COR-L47 (cell line): ENCODE data around the gene CLCA1.
A peak's percentile ranks its signal among the peaks of the same experiment; 100 is the strongest.

ENCODE experiments used
- DNase-seq: peaks from one replicate; lab custom pipeline; 2025; lab: John Stamatoyannopoulos, UW

The CLCA1 gene

DNA sequence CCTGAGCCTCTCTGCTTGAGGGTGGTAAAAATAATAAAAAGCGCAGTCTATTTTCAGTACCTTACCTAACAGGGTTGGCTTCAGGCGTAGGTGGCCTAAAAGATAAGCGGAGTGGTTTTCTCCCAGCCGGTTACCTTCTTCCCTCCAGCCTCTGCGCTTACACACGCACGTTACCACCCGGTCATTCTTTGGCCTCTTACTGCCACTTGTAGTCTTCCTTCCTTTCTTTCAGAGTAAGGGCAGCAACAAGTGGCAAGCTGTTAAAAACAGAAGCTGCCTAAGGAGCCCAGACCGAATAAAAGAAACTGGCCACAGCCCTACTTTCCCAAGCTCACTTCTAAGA is 35.4 kb downstream of the CLCA1 start:
- DNase-seq = no peak

DNA sequence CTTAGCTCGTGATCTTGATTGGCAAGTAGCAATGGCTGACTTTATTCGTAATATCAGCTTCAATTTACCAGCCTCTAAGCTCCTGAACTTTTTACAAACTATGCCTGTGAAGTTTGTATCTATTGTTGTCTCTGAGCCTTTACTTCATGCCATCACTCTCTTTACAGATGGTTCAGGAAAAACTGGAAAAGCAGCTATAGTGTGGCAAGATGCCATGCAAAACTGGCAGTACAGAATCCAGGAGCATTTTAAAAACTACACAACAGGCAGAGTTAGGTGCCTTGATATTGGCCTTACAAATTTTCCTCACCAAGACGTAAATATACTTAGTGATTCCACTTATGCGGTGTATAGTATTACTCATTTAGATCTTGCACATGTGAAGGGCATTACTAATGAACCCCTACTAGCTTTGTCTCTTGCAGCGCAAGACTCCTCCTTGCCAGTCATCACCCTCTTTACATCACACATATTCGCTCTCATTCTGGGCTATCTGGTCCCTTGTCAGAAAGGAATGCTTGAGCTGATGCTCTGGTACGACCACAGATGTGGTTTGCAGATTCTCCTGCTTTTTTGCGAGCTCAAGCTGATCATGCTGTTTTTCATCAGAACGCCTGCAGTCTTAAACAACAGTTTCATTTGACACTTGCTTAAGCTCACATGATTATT is 36.3 kb downstream of the CLCA1 start:
- DNase-seq = no peak

DNA sequence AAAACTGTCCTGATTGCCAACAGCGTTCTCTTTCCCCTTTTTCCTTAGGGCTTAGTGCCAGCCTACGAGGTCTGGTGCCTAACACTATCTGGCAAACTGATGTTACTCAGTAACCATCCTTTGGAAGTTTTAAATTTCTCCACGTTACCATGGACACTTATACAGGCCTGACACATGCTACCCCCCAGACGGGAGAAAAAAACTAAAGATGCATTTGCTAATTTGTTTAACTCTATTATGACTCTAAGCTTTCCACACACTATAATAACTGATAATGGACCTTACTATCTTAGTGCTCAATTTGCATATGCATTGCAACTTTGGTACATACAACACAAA is 36.8 kb downstream of the CLCA1 start:
- DNase-seq = no peak

DNA sequence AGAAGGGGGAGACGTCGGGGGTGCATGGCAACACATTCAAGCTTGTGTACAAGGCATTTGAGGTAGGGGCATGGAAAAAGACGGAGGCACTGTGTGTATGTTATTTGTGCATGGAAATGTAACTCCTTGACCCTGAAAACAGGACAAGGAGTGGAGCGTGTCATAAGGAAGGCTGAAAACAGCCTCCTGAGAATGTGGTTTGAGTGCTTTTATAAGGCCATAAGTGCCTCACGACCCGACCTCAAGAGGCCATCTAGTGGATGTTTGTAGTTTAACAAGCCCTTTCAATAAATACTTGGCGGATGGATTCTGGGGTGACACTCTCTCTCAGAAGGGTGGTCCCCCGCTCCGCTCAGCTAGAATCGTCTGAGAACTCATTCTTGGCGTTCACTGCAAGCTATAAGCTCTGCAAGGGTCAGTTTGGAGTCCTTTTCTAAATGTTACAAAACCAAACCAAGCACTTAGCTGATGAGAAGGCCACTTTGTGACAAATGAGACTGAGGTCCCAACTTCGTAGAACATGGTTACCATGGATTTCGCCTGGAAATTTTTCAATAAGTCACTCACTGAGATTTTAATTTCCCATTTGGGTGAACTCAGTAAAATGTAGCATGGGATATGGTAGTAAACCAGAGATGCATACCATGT is 39.3 kb downstream of the CLCA1 start:
- no peak for DNase-seq

GRCh38 chr1:86508583-86508969 is 39.8 kb downstream of the CLCA1 start:
- DNase-seq = no peak

GRCh38 chr1:86515597-86515996 is 46.9 kb downstream of the CLCA1 start:
- DNase-seq = peak; percentile 50

DNA sequence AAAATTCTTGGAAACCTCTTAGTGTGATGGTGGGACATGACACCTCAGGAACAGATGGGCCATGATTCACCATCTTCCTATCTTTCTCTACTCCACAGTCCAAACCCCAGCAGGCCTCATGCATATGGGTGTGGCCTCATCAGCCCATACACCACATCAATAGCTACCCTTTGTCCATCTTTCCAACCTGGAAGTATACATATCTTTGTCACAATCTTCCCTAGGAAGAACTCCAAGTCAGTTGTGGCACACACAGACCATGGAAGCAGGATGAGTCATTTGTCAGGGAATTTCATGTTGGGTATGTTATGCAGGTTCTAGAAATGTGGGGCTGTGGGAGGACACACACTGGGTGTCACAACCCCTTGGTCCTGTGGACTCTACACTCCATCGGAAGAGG is 47.6 kb downstream of the CLCA1 start:
- no peak for DNase-seq

DNA sequence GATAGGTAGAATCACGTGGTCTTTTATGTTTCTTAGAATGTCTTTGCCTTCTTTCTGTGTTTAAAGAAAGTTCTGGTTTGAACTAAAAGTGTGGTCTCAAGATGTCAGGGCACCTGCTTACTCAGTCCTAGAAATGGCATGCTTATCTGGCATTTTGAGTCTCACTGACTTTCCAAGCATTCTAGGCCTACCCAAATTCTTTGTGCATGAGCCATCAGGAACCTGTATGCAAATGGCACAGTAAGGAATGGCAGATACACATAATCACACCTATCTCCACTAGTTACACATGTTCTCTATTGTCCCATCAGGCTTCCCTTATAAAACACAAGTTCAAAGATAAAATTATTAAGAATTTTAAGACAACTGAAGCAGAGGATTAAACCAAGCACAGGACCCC is 48.6 kb downstream of the CLCA1 start:
- no peak for DNase-seq

GRCh38 chr1:86520789-86521521 is 52.2 kb downstream of the CLCA1 start:
- DNase-seq = no peak

GRCh38 chr1:86521522-86521891 is 52.8 kb downstream of the CLCA1 start:
- no peak for DNase-seq

- DNase-seq = no peak
Measured at GRCh38 chr1:86522240-86522639, 53.5 kb downstream of the CLCA1 start.

DNA sequence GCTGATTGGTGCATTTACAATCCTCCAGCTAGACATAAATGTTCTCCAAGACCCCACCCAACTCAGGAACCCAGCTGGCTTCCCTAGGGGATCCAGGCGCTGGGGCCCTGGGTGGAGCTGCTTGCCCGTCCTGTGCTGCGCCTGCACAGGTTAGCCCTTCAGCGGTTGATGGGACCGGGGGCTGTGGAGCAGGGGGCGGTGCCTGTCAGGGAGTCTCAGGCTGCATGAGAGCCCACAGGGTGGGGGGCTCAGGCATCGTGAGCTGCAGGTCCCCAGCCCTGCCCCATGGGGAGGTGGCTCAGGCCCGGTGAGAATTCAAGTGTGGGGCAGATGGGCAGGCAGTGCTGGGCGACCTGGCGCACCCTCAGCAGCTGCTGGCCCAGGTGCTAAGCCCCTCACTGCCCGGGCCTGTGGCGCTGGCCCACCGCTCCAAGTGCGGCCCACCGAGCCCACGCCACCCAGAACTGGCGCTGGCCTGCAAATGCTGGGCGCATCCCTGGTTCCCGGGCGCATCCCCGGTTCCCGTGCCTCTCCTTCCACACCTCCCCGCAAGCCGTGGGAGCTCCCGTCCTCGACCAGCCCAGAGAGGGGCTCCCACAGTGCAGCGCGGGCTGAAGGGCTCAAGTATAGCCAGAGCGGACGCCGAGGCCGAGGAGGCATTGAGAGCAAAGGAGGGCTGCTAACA is 55.1 kb downstream of the CLCA1 start:
- no peak for DNase-seq

- no peak for DNase-seq
Measured at GRCh38 chr1:86527306-86527705, 58.6 kb downstream of the CLCA1 start.

GRCh38 chr1:86530211-86530845 is 61.6 kb downstream of the CLCA1 start:
- DNase-seq = no peak

DNA sequence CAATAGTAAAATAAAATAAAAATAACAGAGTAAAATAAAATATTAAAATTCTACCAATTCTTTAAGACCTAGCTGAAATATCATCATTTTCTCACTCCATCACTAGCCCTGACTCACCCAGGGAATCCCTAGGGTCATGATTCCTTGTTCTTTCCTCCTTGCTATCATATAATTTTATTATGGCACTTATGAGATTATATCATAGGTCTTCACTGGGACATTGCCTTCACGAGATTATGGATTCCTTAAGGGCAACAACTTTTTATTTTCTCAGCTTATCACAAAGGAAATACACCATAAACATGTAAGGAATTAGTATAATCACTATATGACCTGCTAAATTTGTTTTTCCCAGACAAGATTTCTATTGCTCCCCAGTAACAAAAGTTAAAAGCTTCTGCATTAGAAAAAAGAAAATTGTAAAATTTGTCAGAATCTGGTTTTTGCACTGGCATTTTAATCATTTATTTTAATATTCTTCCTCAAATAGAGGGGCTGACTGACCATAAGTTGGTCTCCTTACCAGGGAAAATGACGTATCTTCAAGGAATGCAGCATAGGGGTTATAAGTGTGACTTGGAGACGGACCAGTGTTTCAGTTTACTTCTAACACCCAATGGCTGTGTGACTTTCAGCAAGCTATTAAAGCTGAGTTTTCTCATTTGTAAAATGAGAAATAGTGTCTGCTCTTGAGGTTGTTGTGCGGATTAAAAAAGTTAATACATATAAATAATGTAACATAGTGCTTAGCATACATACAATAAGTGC is 69.4 kb downstream of the CLCA1 start:
- DNase-seq = no peak

GRCh38 chr1:86538775-86539174 is 70.0 kb downstream of the CLCA1 start:
- DNase-seq = no peak

- no peak for DNase-seq
Measured at GRCh38 chr1:86541859-86542258, 73.1 kb downstream of the CLCA1 start.

DNA sequence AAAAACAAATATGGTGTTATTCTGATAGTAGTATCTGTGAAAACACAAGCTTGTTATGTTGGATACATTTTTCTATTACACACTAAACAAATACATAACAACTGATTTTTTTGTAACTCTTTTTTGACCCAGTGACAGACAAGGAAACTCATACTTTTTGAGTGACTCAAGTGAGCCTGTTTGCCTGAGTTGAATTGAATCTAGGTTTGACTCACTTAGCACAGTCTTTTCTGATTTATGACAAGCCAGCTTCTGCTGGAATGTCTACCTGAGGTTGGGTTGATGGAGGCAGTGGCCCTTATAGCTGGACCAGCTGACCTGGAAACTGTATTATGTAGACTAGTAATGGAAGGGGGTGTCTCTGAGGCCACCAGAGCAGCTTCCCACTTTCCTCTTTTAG is 73.9 kb downstream of the CLCA1 start:
- DNase-seq = no peak

DNA sequence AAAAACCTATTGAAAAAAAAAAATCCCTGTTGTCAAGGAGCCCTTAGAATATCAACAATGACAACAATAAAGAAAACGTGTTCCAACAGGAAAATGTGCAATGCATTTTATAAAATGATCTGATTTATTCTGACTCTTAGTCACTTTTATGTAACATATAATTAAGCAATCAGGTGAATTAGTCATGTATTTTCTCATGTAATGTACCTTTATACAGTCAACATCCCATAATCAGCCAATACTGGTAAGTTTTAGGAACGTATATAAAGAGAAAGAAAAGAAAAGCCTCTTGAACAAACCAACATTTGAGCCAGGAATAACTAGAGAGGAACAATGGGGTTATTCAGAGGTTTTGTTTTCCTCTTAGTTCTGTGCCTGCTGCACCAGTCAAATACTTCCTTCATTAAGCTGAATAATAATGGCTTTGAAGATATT is 78.1 kb downstream of the CLCA1 start, which contains the start of gene CLCA4:
TSS of gene CLCA4 (plus strand) at position 292 of the 435 bp plus-strand sequence. CDS start at position 334, 42 bp downstream.
- peak; percentile 65 for DNase-seq

DNA sequence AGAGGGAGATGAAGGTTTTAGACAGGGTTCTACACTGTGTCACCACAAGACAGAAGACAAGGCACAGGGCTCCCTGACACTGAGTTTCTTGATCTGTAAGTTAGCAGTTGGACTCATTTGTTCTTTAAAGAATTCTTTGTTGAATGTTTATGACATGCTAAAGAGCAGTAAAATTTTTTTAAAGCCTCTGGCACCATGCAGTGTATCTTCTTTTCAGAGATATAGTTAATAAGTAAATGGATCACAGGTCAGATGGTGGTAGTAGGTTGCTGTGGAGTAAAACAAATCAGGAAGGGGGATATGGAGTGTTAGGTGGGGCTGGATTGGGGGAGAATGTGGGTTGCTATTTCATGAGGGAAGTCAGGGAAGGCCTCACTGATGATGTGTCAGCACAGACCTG is 80.1 kb downstream of the CLCA1 start:
- no peak for DNase-seq
